CD14-positive monocyte (primary cell): ENCODE measurements around the gene SCNN1A. TPM values are rescaled to one million over a fixed set of nuclear protein-coding genes. Genes with fewer than 3 reads are reported as not detected.

ENCODE experiments used
- DNase-seq, 3 donors: peaks; one replicate each; pipeline ENCODE4 v3.0.0-alpha.2; 2011 to 2022
- H2AFZ ChIP-seq: 2 replicates; pipeline ENCODE4 v1.6.0; 2012; ENCODE audit warnings: mild to moderate bottlenecking, low read depth, low read length, inconsistent platforms; ENCODE audit not compliant: insufficient read depth, poor library complexity, severe bottlenecking
- H3K27ac ChIP-seq, 2 donors: 1 replicate in 1 of 2; 2 replicates in 1 of 2; pipeline ENCODE4 v1.5.1; 2012 to 2013; ENCODE audit warnings: low read length in 2 of 2, control low read depth in 1 of 2, inconsistent platforms in 1 of 2, low read depth in 1 of 2, mild to moderate bottlenecking in 1 of 2
- H3K27me3 ChIP-seq, 2 donors: one replicate each; pipeline versions ENCODE4 v1.6.0 to v1.6.1; 2011 to 2013; ENCODE audit warnings: low read length in 2 of 2; ENCODE audit not compliant: control insufficient read depth in 2 of 2, insufficient read depth in 2 of 2
- H3K36me3 ChIP-seq, 2 donors: replicated peaks in 1 of 2; 1 replicate in 1 of 2; 2 replicates in 1 of 2; pipeline versions ENCODE4 v1.5.1 to v1.6.1; 2012 to 2013; ENCODE audit warnings: low read length in 2 of 2, control low read depth in 1 of 2, inconsistent platforms in 1 of 2, mild to moderate bottlenecking in 1 of 2; ENCODE audit not compliant: insufficient read depth in 2 of 2, control insufficient read depth in 1 of 2
- H3K4me1 ChIP-seq, 2 donors: 1 replicate in 1 of 2; 2 replicates in 1 of 2; pipeline versions ENCODE4 v1.5.1 to v1.6.1; 2012 to 2013; ENCODE audit warnings: low read length in 2 of 2, control low read depth in 1 of 2, inconsistent platforms in 1 of 2, mild to moderate bottlenecking in 1 of 2, moderate library complexity in 1 of 2; ENCODE audit not compliant: insufficient read depth in 2 of 2, control insufficient read depth in 1 of 2
- H3K4me2 ChIP-seq: replicated peaks from 2 replicates; pipeline ENCODE3; 2012; ENCODE audit warnings: low read length, moderate library complexity, mild to moderate bottlenecking; ENCODE audit not compliant: poor library complexity, severe bottlenecking; ENCODE audit errors: extremely low read depth
- H3K4me3 ChIP-seq, 3 experiments: fragments of 200-600 bp in 1 of 3; sonication (generic) in 1 of 3; replicated peaks in 1 of 3; 1 replicate in 2 of 3; 2 replicates in 1 of 3; pipeline ENCODE4 v1.5.1; 2011 to 2013; ENCODE audit warnings: low read length in 3 of 3, mild to moderate bottlenecking in 3 of 3, control low read depth in 2 of 3, low read depth in 2 of 3, inconsistent platforms in 1 of 3, moderate library complexity in 1 of 3
- H3K79me2 ChIP-seq: 2 replicates; pipeline ENCODE4 v1.6.0; 2012; ENCODE audit warnings: mild to moderate bottlenecking, control low read depth, inconsistent platforms, low read length, moderate library complexity; ENCODE audit not compliant: insufficient read depth
- H3K9ac ChIP-seq: 2 replicates; pipeline ENCODE4 v1.6.0; 2017; ENCODE audit warnings: low read length, mild to moderate bottlenecking; ENCODE audit not compliant: insufficient read depth, poor library complexity, severe bottlenecking
- H3K9me3 ChIP-seq, 2 donors: replicated peaks in 1 of 2; 1 replicate in 1 of 2; 2 replicates in 1 of 2; pipeline versions ENCODE4 v1.5.1 to v1.6.1; 2012 to 2013; ENCODE audit warnings: low read length in 2 of 2, control low read depth in 1 of 2; ENCODE audit not compliant: control insufficient read depth in 1 of 2, insufficient read depth in 1 of 2
- H4K20me1 ChIP-seq: 2 replicates; pipeline ENCODE4 v1.6.0; 2012; ENCODE audit warnings: mild to moderate bottlenecking, low read length, control low read depth, moderate library complexity; ENCODE audit not compliant: insufficient read depth
- H3K27ac Mint-ChIP-seq, 7 donors: one replicate each; pipeline ENCODE4 v1.8.0; 2020; ENCODE audit warnings: mild to moderate bottlenecking in 7 of 7, mixed read lengths in 7 of 7, moderate library complexity in 6 of 7, inconsistent platforms in 2 of 7
- H3K27me3 Mint-ChIP-seq, 3 donors: one replicate each; pipeline ENCODE4 v1.8.0; 2021 to 2022; ENCODE audit warnings: low read depth in 3 of 3, mild to moderate bottlenecking in 3 of 3, mixed read lengths in 3 of 3, moderate library complexity in 3 of 3, inconsistent platforms in 1 of 3
- H3K36me3 Mint-ChIP-seq, 2 donors: one replicate each; pipeline ENCODE4 v1.8.0; 2020; ENCODE audit warnings: mixed read lengths in 2 of 2, inconsistent platforms in 1 of 2, mild to moderate bottlenecking in 1 of 2
- H3K4me1 Mint-ChIP-seq: one replicate; pipeline ENCODE4 v1.8.0; 2020; ENCODE audit warnings: mild to moderate bottlenecking, mixed read lengths
- H3K4me3 Mint-ChIP-seq, 2 donors: one replicate each; pipeline ENCODE4 v1.8.0; 2020; ENCODE audit warnings: mild to moderate bottlenecking in 2 of 2, mixed read lengths in 2 of 2, moderate library complexity in 1 of 2
- H3K9me3 Mint-ChIP-seq, 7 donors: one replicate each; pipeline ENCODE4 v1.8.0; 2020 to 2022; ENCODE audit warnings: mixed read lengths in 7 of 7, mild to moderate bottlenecking in 6 of 7, moderate library complexity in 6 of 7, inconsistent platforms in 2 of 7
- CTCF ChIP-seq: fragments of 200-600 bp; IDR thresholded peaks from one replicate; pipeline ENCODE4 v1.8.0; 2022; ENCODE audit warnings: antibody characterized with exemption, mild to moderate bottlenecking
- WGBS: methylation state at CpG from one replicate; pipeline ENCODE4 v1.1.5; 2013; ENCODE audit warnings: missing lambda C conversion rate; ENCODE audit not compliant: insufficient coverage; 5-methylcytosine and 5-hydroxymethylcytosine counted together
- intact Hi-C, 2 donors: fragments of 100-400 bp; cut with micrococcal nuclease; formaldehyde crosslinking; loops; one replicate each; pipeline versions ENCODE4 v1.15.0 to v1.15.1; 2023
- polyA plus RNA-seq, 3 donors: library from polyadenylated mRNA; depleted of rRNA in 1 of 3; unstranded in 2 of 3; stranded (reverse) in 1 of 3; fragments of 300-500 nt in 2 of 3; fragments of >200 nt in 1 of 3; fragmentation: Illumina TruSeq in 2 of 3; gene quantifications; 1 replicate in 2 of 3; 2 replicates in 1 of 3; pipeline ENCODE4 v1.2.3, GENCODE V29; 2012 to 2021

Gene SCNN1A
- polyA plus RNA-seq, 3 donors: 0.11 to 0.68 (median 0.63) TPM

- Histone ChIP-seq H3K4me1 (peaks cover 32 to 50% of the 10 kb centered on the region in 2 donors), H2AFZ (no peak overlapping the region), H3K79me2 (peaks cover 24% of the 10 kb centered on the region), H3K9me3 (no peaks in the 10 kb centered on the region), H3K36me3 (peaks cover 40 to 59% of the 10 kb centered on the region in 2 donors), H3K9ac (peak overlapping the region; percentile 30), H3K27ac (peak overlapping the region in 1 of 2 donors; percentile 61), H3K4me2 (peak overlapping the region; percentile 25), H3K4me3 (no peak overlapping the region), H4K20me1 (peaks cover 63% of the 10 kb centered on the region), H3K27me3 (no peaks in the 10 kb centered on the region)
- peak overlapping the region; percentile 51 to 73 for H3K4me3 Mint-ChIP-seq
- intact Hi-C loops: no loop called here
- WGBS: 60% methylated on average over 1 of the region's 6 CpGs
- peaks cover 0 to 2% (median 0%) of the 10 kb centered on the region in 7 donors for H3K9me3 Mint-ChIP-seq
- DNase-seq: peak in 1 of 3 donors; percentile 43
- TF ChIP-seq CTCF: no peak
- H3K36me3 Mint-ChIP-seq: peaks cover 44 to 66% of the 10 kb centered on the region in 2 donors
- peak overlapping the region in 6 of 7 donors; percentile 39 to 86 (median 82) for H3K27ac Mint-ChIP-seq
- peaks cover 61% of the 10 kb centered on the region for H3K4me1 Mint-ChIP-seq
- peaks cover 0 to 5% (median 0%) of the 10 kb centered on the region in 3 donors for H3K27me3 Mint-ChIP-seq
Measured at GRCh38 chr12:6392504-6392903, 17.1 kb upstream of the SCNN1A start.

GRCh38 chr12:6391013-6391412 is 15.7 kb upstream of the SCNN1A start:
- TF ChIP-seq CTCF: no peak

More at GRCh38 chr12:6391013-6391412, 15.7 kb upstream of the SCNN1A start:
- no peak overlapping the region for H3K27ac ChIP-seq
- intact Hi-C loops: no loop called here
- peaks cover 55 to 73% of the 10 kb centered on the region in 2 donors for H3K36me3 ChIP-seq
- DNase-seq: no peak
- Mint-ChIP-seq H3K4me1 (peaks cover 76% of the 10 kb centered on the region), H3K27me3 (peaks cover 0 to 5% (median 0%) of the 10 kb centered on the region in 3 donors), H3K4me3 (no peak overlapping the region), H3K27ac (peak overlapping the region in 4 of 7 donors; percentile 44 to 69 (median 60)), H3K9me3 (no peaks in the 10 kb centered on the region), H3K36me3 (peaks cover 55 to 78% of the 10 kb centered on the region in 2 donors)
- H3K4me1 ChIP-seq: peaks cover 41 to 65% of the 10 kb centered on the region in 2 donors
- H2AFZ ChIP-seq: no peak overlapping the region
- peaks cover 77% of the 10 kb centered on the region for H4K20me1 ChIP-seq
- no peaks in the 10 kb centered on the region for H3K9me3 ChIP-seq
- 99% methylated on average over 11 of the region's 17 CpGs for WGBS
- H3K4me3 ChIP-seq: no peak overlapping the region
- no peaks in the 10 kb centered on the region for H3K27me3 ChIP-seq
- H3K9ac ChIP-seq: no peak overlapping the region
- no peak overlapping the region for H3K4me2 ChIP-seq
- peaks cover 39% of the 10 kb centered on the region for H3K79me2 ChIP-seq
